OCI-LY7 (cell line): ENCODE results near the gene INS.

Experiments
- CTCF ChIP-seq: fragments of 200-600 bp; sonication (generic); conservative IDR thresholded peaks from 2 replicates; pipeline ENCODE4 v1.5.1; 2014; ENCODE audit warnings: mild to moderate bottlenecking, antibody characterized with exemption, low read length, moderate library complexity, mixed read lengths
- EZH2phosphoT487 ChIP-seq: fragments of 200-600 bp; sonication (generic); IDR thresholded peaks from 2 replicates; pipeline ENCODE4 v1.6.1; 2018; ENCODE audit warnings: low read depth, borderline replicate concordance, mild to moderate bottlenecking, mixed run types, antibody characterized with exemption, low read length, moderate library complexity, mixed read lengths

- TF ChIP-seq CTCF, result no peak
- no peak for TF ChIP-seq EZH2phosphoT487
These were observed 1.2 kb downstream of the INS start for GRCh38 chr11:2159536-2160413.
